GM23338 (cell line): ENCODE measurements around the gene WDR53. TPM values are rescaled to one million over a fixed set of nuclear protein-coding genes. Genes with fewer than 3 reads are reported as not detected.
"Not testable (repeated sequence)": the region's sequence is repeated elsewhere in the genome, so short reads cannot be mapped to it uniquely, and the experiment has no call there.

Experiments used
- ATAC-seq: fragments of 200-7000 bp; cut with Tn5 transposase; 3 replicates; pipeline ENCODE4 v1.9.1; 2020
- DNase-seq: peaks from one replicate; pipeline ENCODE4 v3.0.0-alpha.2; 2015; ENCODE audit warnings: low spot score
- H2AFZ ChIP-seq: fragments of 200-600 bp; sonication (generic); 2 replicates; pipeline ENCODE4 v1.8.0; 2016; ENCODE audit warnings: antibody characterized with exemption, mild to moderate bottlenecking, moderate library complexity
- H3F3A ChIP-seq: fragments of 200-600 bp; sonication (generic); replicated peaks from 2 replicates; pipeline ENCODE4 v1.8.0; 2017; ENCODE audit warnings: antibody characterized with exemption, mixed run types, low read depth
- H3K27ac ChIP-seq: fragments of 200-600 bp; sonication (generic); 2 replicates; pipeline ENCODE4 v1.6.1; 2016; ENCODE audit warnings: low read depth
- H3K27me3 ChIP-seq: fragments of 200-600 bp; sonication (generic); 2 replicates; pipeline ENCODE4 v1.8.0; 2016; ENCODE audit warnings: mild to moderate bottlenecking, mixed run types, moderate library complexity; ENCODE audit not compliant: insufficient read depth
- H3K36me3 ChIP-seq: fragments of 200-600 bp; sonication (generic); 2 replicates; pipeline ENCODE4 v1.8.0; 2016; ENCODE audit warnings: mild to moderate bottlenecking; ENCODE audit not compliant: insufficient read depth
- H3K4me1 ChIP-seq: fragments of 200-600 bp; sonication (generic); 2 replicates; pipeline ENCODE4 v1.8.0; 2016; ENCODE audit warnings: mild to moderate bottlenecking, moderate library complexity; ENCODE audit not compliant: insufficient read depth
- H3K4me2 ChIP-seq: fragments of 200-600 bp; sonication (generic); 2 replicates; pipeline ENCODE4 v1.7.1; 2017; ENCODE audit warnings: mixed run types
- H3K4me3 ChIP-seq: fragments of 200-600 bp; sonication (generic); 2 replicates; pipeline ENCODE4 v1.6.1; 2016; ENCODE audit warnings: mixed run types
- H3K79me2 ChIP-seq: fragments of 200-600 bp; sonication (generic); replicated peaks from 2 replicates; pipeline ENCODE4 v1.8.0; 2017; ENCODE audit warnings: mild to moderate bottlenecking; ENCODE audit not compliant: insufficient read depth
- H3K9me2 ChIP-seq: fragments of 200-600 bp; sonication (generic); 2 replicates; pipeline ENCODE4 v1.8.0; 2017; ENCODE audit not compliant: insufficient read depth
- H4K20me1 ChIP-seq: fragments of 200-600 bp; sonication (generic); replicated peaks from 2 replicates; pipeline ENCODE4 v1.8.0; 2017; ENCODE audit warnings: mild to moderate bottlenecking; ENCODE audit not compliant: insufficient read depth
- H3K27ac Mint-ChIP-seq: 2 replicates; pipeline ENCODE4 v1.8.0; 2020; ENCODE audit warnings: inconsistent platforms, mild to moderate bottlenecking, moderate library complexity, mixed read lengths
- H3K27me3 Mint-ChIP-seq: 3 replicates; pipeline ENCODE4 v1.8.0; 2022; ENCODE audit warnings: low read depth, mild to moderate bottlenecking, moderate library complexity, mixed read lengths, inconsistent platforms; ENCODE audit not compliant: insufficient read depth, poor library complexity
- H3K36me3 Mint-ChIP-seq: 3 replicates; pipeline ENCODE4 v1.8.0; 2021; ENCODE audit warnings: low read depth, mild to moderate bottlenecking, inconsistent platforms, moderate library complexity, mixed read lengths
- H3K4me1 Mint-ChIP-seq: 3 replicates; pipeline ENCODE4 v1.8.0; 2020; ENCODE audit warnings: mild to moderate bottlenecking, inconsistent platforms, mixed read lengths
- H3K4me3 Mint-ChIP-seq: 3 replicates; pipeline ENCODE4 v1.8.0; 2021; ENCODE audit warnings: moderate library complexity, mild to moderate bottlenecking, inconsistent platforms, mixed read lengths
- H3K9me3 Mint-ChIP-seq: 3 replicates; pipeline ENCODE4 v1.8.0; 2020; ENCODE audit warnings: moderate library complexity, mild to moderate bottlenecking, inconsistent platforms, mixed read lengths
- CREB1 ChIP-seq: fragments of 250-450 bp; sonication (Bioruptor Pico); IDR thresholded peaks from 2 replicates; pipeline ENCODE4 v1.5.0; 2020; ENCODE audit warnings: low read depth, mild to moderate bottlenecking, moderate library complexity
- CTCF ChIP-seq, 2 experiments: fragments of 200-600 bp in 1 of 2; sonication (generic) in 1 of 2; conservative IDR thresholded peaks; 2 replicates each; pipeline versions ENCODE4 v1.5.1 to v1.6.1; 2016 to 2017; ENCODE audit warnings: antibody characterized with exemption in 2 of 2, low read depth in 2 of 2, mild to moderate bottlenecking in 2 of 2, moderate library complexity in 1 of 2
- EZH2phosphoT487 ChIP-seq: fragments of 200-600 bp; sonication (generic); IDR thresholded peaks from one replicate; pipeline ENCODE4 v1.8.1; 2018; ENCODE audit warnings: antibody characterized with exemption; ENCODE audit not compliant: unreplicated experiment
- JUNB ChIP-seq: IDR thresholded peaks from one replicate; pipeline ENCODE4 v1.6.1; 2016; ENCODE audit warnings: antibody characterized with exemption; ENCODE audit not compliant: unreplicated experiment
- NANOG ChIP-seq: IDR thresholded peaks from 2 replicates; pipeline ENCODE4 v1.6.1; 2016; ENCODE audit warnings: antibody characterized with exemption, borderline replicate concordance
- POLR2AphosphoS5 ChIP-seq: IDR thresholded peaks from 2 replicates; pipeline ENCODE4 v1.6.1; 2016; ENCODE audit warnings: antibody characterized with exemption, low read depth
- STAT1 ChIP-seq: IDR thresholded peaks from one replicate; pipeline ENCODE4 v1.6.1; 2016; ENCODE audit warnings: antibody characterized with exemption; ENCODE audit not compliant: unreplicated experiment
- ZNF462 ChIP-seq: fragments of 250-450 bp; sonication (Bioruptor Pico); IDR thresholded peaks from 2 replicates; pipeline ENCODE4 v1.5.0; 2020; ENCODE audit warnings: mild to moderate bottlenecking, moderate library complexity
- polyA plus RNA-seq: library from polyadenylated mRNA; unstranded; fragments of >200 nt; fragmentation: Nextera tagmentation; extraction: Ambion mirVana; gene quantifications from 2 replicates; pipeline ENCODE4 v1.2.1, GENCODE V29; 2016
- total RNA-seq: library from RNA; depleted of rRNA; stranded (reverse); fragments of >200 nt; shearing (Covaris generic); gene quantifications from 2 replicates; pipeline ENCODE4 v1.2.3, GENCODE V29; 2014

WDR53 gene
- total and polyA plus RNA-seq, 2 experiments from 2014 or later, result 6.8 to 29.7 TPM

GRCh38 chr3:196585044-196585757 is 16.8 kb upstream of the WDR53 start:
- H3K4me2 ChIP-seq, result no peak overlapping the region
- H3K27ac ChIP-seq, result no peak overlapping the region
- H3K27me3 Mint-ChIP-seq, result no peaks in the 10 kb centered on the region
- no peaks in the 10 kb centered on the region for H3K9me2 ChIP-seq
- no peak overlapping the region for H3K4me3 Mint-ChIP-seq
- H3K9me3 Mint-ChIP-seq, result no peaks in the 10 kb centered on the region
- peaks cover 19% of the 10 kb centered on the region; the same call in 2 of the 3 replicates for H3K36me3 Mint-ChIP-seq
- ATAC-seq (no peak), DNase-seq (no peak)
- H3F3A ChIP-seq, result no peaks in the 10 kb centered on the region
- 0 out of 2 replicates have a peak, but pooled peaks cover 5% of the 10 kb centered on the region for H3K4me1 ChIP-seq
- H3K4me3 ChIP-seq, result no peak overlapping the region
- H3K36me3 ChIP-seq, result peaks cover 10% of the 10 kb centered on the region; the same call in 1 of the 2 replicates
- no peaks in the 10 kb centered on the region for H3K79me2 ChIP-seq
- no peaks in the 10 kb centered on the region for H3K27me3 ChIP-seq
- TF ChIP-seq ZNF462, result no peak
- H4K20me1 ChIP-seq, result peaks cover 15% of the 10 kb centered on the region
- no peaks in the 10 kb centered on the region; the same call in 2 of the 3 replicates for H3K4me1 Mint-ChIP-seq
- no peak overlapping the region for H2AFZ ChIP-seq
- no peak overlapping the region for H3K27ac Mint-ChIP-seq

GRCh38 chr3:196572389-196572788 is 4.0 kb upstream of the WDR53 start:
- ATAC-seq (no peak), DNase-seq (no peak)
- no peak for TF ChIP-seq EZH2phosphoT487
- no peak for TF ChIP-seq CTCF (conservative IDR thresholded peaks at IDR 0.05; ENCODE audit: low read depth in 2 of 2)
- TF ChIP-seq JUNB, result no peak
- TF ChIP-seq NANOG, result no peak
- no peak for TF ChIP-seq STAT1
- no peak for TF ChIP-seq CREB1 (CRISPR knock-in tag)
- no peak for TF ChIP-seq POLR2AphosphoS5
- H3K36me3 Mint-ChIP-seq, result peaks cover 7% of the 10 kb centered on the region; the same call in 1 of the 3 replicates
- peaks cover 12% of the 10 kb centered on the region for H3K4me1 Mint-ChIP-seq
- no peak overlapping the region for H3K27ac Mint-ChIP-seq
- Histone ChIP-seq H3F3A (peaks cover 12% of the 10 kb centered on the region), H3K4me3 (no peak overlapping the region), H3K4me2 (no peak overlapping the region), H3K36me3 (no peaks in the 10 kb centered on the region), H3K27ac (no peak overlapping the region), H4K20me1 (peaks cover 22% of the 10 kb centered on the region), H3K79me2 (peaks cover 89% of the 10 kb centered on the region), H3K27me3 (no peaks in the 10 kb centered on the region), H3K4me1 (peaks cover 9% of the 10 kb centered on the region), H3K9me2 (no peaks in the 10 kb centered on the region), H2AFZ (no peak overlapping the region)
- H3K27me3 Mint-ChIP-seq, result peaks cover 5% of the 10 kb centered on the region
- no peak overlapping the region for H3K4me3 Mint-ChIP-seq
- peaks cover 2% of the 10 kb centered on the region; the same call in 1 of the 3 replicates for H3K9me3 Mint-ChIP-seq

GRCh38 chr3:196570332-196570731 is 2.0 kb upstream of the WDR53 start:
- H3K27me3 ChIP-seq, H2AFZ ChIP-seq, H3K27ac ChIP-seq, H3K9me2 ChIP-seq, DNase-seq, H3K27me3 Mint-ChIP-seq, H3K9me3 Mint-ChIP-seq, H3K27ac Mint-ChIP-seq, ATAC-seq, H3K36me3 ChIP-seq, H3K4me1 ChIP-seq: not testable (repeated sequence)
- Histone ChIP-seq H3F3A (peaks cover 12% of the 10 kb centered on the region), H4K20me1 (peaks cover 22% of the 10 kb centered on the region), H3K4me2 (peak overlapping the region; percentile 98), H3K4me3 (peak overlapping the region; percentile 99), H3K79me2 (peaks cover 73% of the 10 kb centered on the region)
- Mint-ChIP-seq H3K4me1 (peaks cover 15% of the 10 kb centered on the region), H3K36me3 (peaks cover 13% of the 10 kb centered on the region; the same call in 2 of the 3 replicates), H3K4me3 (peak overlapping the region; percentile 94)
